HG03103 (cell line): ENCODE measurements around the gene GYS2.
"Not testable (repeated sequence)": the region's sequence is repeated elsewhere in the genome, so short reads cannot be mapped to it uniquely, and the experiment has no call there.

Source experiments
- ATAC-seq: cut with Tn5 transposase; IDR thresholded peaks from one replicate; pipeline ENCODE4 v1.9.1; 2021; ENCODE audit warnings: low read depth; ENCODE audit not compliant: unreplicated experiment

The GYS2 gene

DNA sequence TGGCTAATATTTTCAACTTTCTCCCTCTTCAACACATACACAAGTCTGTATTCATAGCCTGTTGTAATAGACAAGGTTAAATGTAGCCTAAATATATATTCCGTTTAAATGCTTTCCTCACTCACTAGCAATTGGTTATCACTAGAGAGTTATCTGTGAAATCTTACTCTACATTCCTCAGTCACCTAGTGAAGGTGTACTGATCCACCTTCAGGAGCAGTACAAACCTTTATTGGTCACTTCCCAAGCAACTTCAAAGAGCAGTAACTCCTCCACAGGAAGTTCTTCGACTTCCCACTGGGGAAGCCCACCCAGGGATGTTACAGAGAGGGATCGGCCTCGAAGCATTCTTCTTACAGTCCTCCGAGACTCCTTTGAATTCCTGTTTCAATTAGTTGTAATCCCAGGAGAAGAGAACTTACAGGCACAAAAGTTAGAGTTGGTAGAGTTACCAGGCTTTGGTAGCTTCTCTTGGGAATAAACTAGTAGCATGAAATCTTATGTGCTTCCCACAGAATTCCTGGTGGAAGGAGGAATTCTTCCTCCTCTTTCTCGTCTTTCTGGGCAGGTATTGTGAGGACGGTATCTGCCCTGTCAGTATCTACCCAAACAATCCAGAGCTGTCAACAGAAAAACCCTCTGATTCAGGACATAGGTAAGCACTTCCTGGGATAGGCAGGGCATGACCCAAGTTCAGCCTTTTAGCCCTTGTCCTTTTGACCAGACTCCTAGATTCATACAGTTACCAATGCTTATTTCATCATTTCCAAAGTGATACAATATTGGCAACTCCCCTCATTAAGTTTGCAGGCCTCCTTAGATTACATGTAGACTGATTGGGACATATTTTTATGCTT lies at the start of gene GYS2:
GYS2 (minus strand) TSS at position 603 of the 857 bp plus-strand sequence; CDS start at position 348, 255 bp downstream.
- ATAC-seq, result no peak

GRCh38 chr12:21651821-21652220 lies 47.2 kb upstream of the GYS2 start:
- no peak for ATAC-seq

DNA sequence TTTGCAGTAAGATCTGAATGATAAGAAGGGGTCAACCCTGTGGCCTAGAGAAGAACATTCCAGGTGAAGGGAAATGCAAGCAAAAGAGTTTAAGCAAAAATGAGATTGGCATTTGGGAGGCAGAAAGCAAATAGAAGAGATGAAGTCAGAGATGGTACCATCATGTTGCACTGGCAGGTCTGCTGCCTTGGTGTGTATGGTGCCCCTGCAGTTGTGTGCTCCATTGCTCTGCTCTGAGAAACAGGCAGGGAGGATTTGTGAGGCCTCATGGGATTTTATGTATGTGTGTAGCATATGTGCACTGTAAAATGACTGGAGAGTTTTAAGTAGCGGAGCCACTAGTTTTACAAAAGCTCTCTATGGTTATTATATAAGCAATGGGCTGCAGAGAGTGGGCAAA lies 46.4 kb upstream of the GYS2 start:
- ATAC-seq, result no peak

- ATAC-seq, result no peak
Measured at GRCh38 chr12:21649034-21649433, 44.4 kb upstream of the GYS2 start.

GRCh38 chr12:21648378-21648777 lies 43.7 kb upstream of the GYS2 start:
- ATAC-seq, result no peak

DNA sequence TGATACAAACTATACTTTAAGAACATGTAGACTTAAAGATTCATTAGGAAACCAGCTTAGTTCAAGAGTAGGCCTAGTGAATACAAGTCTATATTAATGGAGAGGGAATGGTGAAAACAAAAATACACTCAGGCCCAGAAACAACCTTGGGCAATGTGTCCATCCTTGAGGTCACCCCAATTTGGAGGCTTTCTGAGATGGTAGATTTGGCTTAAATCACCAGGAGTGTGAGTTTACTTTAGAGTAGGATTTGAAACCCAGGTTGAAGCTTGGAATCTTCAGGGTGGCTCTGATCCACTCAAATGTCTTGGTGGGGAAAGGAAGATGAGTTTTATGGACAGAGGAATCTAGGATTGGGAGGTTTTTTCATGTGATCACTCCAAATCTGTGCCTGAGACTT lies 42.5 kb upstream of the GYS2 start:
- no peak for ATAC-seq

GRCh38 chr12:21645041-21645500 lies 40.4 kb upstream of the GYS2 start:
- ATAC-seq, result not testable (repeated sequence)

GRCh38 chr12:21644516-21644915 lies 39.9 kb upstream of the GYS2 start:
- ATAC-seq, result no peak

DNA sequence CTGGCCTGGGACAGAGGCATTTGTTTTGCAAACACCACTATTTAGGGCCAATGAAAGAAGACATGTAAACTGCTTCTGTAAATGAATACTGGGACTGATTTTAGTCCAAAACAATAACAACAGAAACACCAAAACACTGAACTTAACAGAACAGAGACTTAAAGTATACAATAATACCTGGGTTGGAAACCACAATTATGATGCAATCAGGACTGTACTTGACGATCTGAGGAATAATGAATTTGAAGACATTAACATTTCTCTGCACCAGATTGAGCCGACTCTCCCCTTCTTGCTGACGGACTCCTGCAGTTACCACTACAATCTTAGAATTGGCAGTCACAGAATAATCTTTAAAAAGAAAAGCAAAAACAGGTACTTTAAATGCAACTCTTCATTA lies 39.1 kb upstream of the GYS2 start:
- ATAC-seq, result no peak

- ATAC-seq, result no peak
Measured at GRCh38 chr12:21642707-21643389, 38.2 kb upstream of the GYS2 start.

GRCh38 chr12:21638054-21638891 lies 33.6 kb upstream of the GYS2 start:
- ATAC-seq, result no peak

DNA sequence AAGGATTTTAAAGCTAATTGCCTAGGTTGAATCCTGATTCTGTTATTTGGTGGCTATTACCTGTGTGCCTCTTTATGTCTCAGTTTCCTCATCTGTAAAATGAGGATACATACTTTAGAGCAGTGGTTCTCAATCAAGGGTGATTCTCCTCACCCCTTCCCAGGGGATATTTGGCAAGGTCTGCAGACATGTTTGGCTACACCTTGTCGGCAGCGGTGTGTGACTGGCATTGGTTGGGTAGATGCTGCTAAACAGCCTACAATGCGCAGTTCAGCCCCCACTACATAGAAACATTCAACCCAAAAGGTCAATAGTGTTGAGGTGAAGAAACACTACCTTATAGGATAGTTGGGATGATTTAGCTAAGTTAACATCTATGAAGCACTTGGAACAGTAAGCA lies 29.6 kb upstream of the GYS2 start:
- no peak for ATAC-seq

DNA sequence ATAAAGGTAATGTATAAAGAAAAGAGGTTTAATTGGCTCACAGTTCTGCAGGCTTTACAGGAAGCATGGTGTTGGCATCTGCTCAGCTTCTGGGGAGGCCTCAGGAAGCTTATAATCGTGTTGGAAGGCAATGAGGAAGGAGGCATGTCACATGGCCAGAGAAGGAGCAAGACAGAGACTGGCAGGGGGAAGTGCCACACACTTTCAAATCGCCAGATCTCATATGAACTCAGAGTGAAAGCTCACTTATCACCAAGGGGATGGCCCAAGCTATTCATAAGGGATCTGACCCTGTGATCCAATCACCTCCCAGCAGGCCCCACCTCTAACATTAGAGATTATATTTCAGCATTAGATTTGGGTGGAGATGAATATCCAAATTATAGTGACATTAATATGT lies 26.7 kb upstream of the GYS2 start:
- no peak for ATAC-seq

DNA sequence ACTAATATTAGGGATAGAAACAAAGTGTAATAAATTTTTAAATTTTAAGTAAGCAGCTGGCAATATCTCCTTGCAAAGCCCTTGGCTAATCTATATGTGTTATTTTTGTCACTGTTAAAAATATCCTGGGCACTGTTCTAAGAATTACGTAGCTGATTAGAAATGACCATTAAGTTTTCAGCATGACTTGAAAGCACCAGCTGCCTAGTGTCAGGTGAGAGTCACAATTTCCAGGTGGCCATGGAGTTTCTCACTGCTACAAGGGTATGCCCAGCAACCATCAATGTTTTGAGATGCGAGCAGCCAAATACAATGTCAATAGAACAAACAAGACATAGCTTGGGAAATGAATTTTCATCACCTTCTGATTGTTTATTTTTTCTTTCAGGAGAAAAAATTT lies 23.3 kb upstream of the GYS2 start:
- ATAC-seq, result no peak

DNA sequence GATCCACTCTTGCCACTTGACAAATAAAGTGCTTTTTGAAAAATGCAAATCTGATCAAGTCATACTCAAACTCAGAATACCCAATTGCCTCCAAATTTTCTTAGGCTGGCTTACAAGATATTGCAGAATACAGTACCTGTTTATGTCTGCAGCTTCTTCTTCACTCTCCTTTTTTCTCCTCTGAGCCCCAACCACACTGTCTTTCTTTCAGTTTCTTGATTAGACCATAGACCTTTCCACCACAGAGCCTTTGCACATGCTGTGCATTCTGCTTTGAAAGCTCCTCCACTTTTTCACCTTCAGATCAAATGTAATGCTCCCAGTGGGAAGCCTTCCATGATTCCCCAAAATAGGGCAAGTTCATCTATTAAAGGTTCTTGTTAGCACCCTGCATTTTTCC lies 13.9 kb upstream of the GYS2 start:
- no peak for ATAC-seq

DNA sequence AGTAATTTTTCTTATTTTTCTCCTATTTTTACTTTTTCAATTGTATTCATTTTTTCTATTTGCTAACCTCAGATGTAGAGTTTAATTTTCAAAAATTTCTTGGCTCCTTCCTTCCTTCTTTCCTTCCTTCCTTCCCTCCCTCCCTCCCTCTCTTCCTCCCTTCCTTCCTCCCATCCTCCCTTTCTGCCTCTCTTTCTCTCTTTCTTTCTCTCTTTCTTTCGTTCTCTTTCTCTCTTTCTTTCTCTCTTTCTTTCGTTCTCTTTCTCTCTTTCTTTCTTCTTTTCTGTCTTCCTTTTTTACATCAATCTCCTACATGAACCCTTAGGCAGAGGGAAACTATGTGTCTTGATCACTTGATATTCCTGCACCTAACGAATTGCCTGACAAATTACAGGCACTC lies 12.4 kb upstream of the GYS2 start:
- no peak for ATAC-seq

DNA sequence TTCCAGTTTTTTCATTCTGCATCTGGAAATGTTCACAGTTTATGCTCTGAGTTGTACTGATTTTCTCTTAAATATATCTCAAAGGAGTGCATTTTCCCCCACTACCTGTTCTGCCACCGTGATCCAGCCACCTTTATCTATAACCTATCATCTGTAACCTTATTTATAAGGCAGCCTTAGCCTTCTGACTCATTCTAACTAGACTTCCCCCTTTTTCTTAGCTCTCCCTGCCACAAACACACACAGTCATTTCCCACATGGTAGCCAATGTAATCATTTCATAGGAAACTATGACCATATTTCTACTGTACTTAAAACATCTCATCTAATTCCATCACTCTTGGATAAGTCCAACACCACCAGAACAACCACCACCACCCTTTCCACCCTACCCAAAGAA lies 10.8 kb upstream of the GYS2 start:
- no peak for ATAC-seq

GRCh38 chr12:21614506-21614905 lies 9.9 kb upstream of the GYS2 start:
- ATAC-seq, result no peak

- ATAC-seq, result no peak
Measured at GRCh38 chr12:21613931-21614330, 9.3 kb upstream of the GYS2 start.

DNA sequence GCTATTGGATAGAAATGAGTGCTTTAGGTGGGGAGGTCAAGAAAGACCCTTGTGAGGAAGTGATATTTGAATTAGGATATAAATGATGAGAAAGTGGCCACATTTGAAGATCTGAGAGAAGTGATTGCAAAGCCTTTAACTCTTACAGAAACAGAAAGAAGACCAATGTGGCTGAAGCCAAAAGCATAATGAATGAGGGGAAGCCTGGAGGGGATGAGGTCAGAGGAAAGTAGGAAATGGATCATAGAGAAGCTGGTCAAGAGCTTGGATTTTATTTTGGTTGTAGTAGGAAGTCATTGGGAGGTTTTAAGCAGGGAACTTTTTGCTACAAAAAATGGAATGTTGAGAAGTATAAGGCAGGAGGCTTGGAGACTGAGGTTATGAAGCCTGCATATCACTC lies 3.5 kb upstream of the GYS2 start:
- no peak for ATAC-seq

- ATAC-seq, result no peak
Measured at GRCh38 chr12:21607701-21608100, 3.1 kb upstream of the GYS2 start.
